CD14-positive monocyte (primary cell): ENCODE data around the gene HLA-DQA1. TPM values are rescaled to one million over a fixed set of nuclear protein-coding genes. Genes with fewer than 3 reads are reported as not detected.

Source experiments
- DNase-seq, 3 donors: peaks; one replicate each; pipeline ENCODE4 v3.0.0-alpha.2; 2011 to 2022
- H2AFZ ChIP-seq: 2 replicates; pipeline ENCODE4 v1.6.0; 2012; ENCODE audit warnings: mild to moderate bottlenecking, low read depth, low read length, inconsistent platforms; ENCODE audit not compliant: insufficient read depth, poor library complexity, severe bottlenecking
- H3K27ac ChIP-seq, 2 donors: 1 replicate in 1 of 2; 2 replicates in 1 of 2; pipeline ENCODE4 v1.5.1; 2012 to 2013; ENCODE audit warnings: low read length in 2 of 2, control low read depth in 1 of 2, inconsistent platforms in 1 of 2, low read depth in 1 of 2, mild to moderate bottlenecking in 1 of 2
- H3K27me3 ChIP-seq, 2 donors: one replicate each; pipeline versions ENCODE4 v1.6.0 to v1.6.1; 2011 to 2013; ENCODE audit warnings: low read length in 2 of 2; ENCODE audit not compliant: control insufficient read depth in 2 of 2, insufficient read depth in 2 of 2
- H3K36me3 ChIP-seq, 2 donors: replicated peaks in 1 of 2; 1 replicate in 1 of 2; 2 replicates in 1 of 2; pipeline versions ENCODE4 v1.5.1 to v1.6.1; 2012 to 2013; ENCODE audit warnings: low read length in 2 of 2, control low read depth in 1 of 2, inconsistent platforms in 1 of 2, mild to moderate bottlenecking in 1 of 2; ENCODE audit not compliant: insufficient read depth in 2 of 2, control insufficient read depth in 1 of 2
- H3K4me1 ChIP-seq, 2 donors: 1 replicate in 1 of 2; 2 replicates in 1 of 2; pipeline versions ENCODE4 v1.5.1 to v1.6.1; 2012 to 2013; ENCODE audit warnings: low read length in 2 of 2, control low read depth in 1 of 2, inconsistent platforms in 1 of 2, mild to moderate bottlenecking in 1 of 2, moderate library complexity in 1 of 2; ENCODE audit not compliant: insufficient read depth in 2 of 2, control insufficient read depth in 1 of 2
- H3K4me2 ChIP-seq: replicated peaks from 2 replicates; pipeline ENCODE3; 2012; ENCODE audit warnings: low read length, moderate library complexity, mild to moderate bottlenecking; ENCODE audit not compliant: poor library complexity, severe bottlenecking; ENCODE audit errors: extremely low read depth
- H3K4me3 ChIP-seq, 3 experiments: fragments of 200-600 bp in 1 of 3; sonication (generic) in 1 of 3; replicated peaks in 1 of 3; 1 replicate in 2 of 3; 2 replicates in 1 of 3; pipeline ENCODE4 v1.5.1; 2011 to 2013; ENCODE audit warnings: low read length in 3 of 3, mild to moderate bottlenecking in 3 of 3, control low read depth in 2 of 3, low read depth in 2 of 3, inconsistent platforms in 1 of 3, moderate library complexity in 1 of 3
- H3K79me2 ChIP-seq: 2 replicates; pipeline ENCODE4 v1.6.0; 2012; ENCODE audit warnings: mild to moderate bottlenecking, control low read depth, inconsistent platforms, low read length, moderate library complexity; ENCODE audit not compliant: insufficient read depth
- H3K9ac ChIP-seq: 2 replicates; pipeline ENCODE4 v1.6.0; 2017; ENCODE audit warnings: low read length, mild to moderate bottlenecking; ENCODE audit not compliant: insufficient read depth, poor library complexity, severe bottlenecking
- H3K9me3 ChIP-seq, 2 donors: replicated peaks in 1 of 2; 1 replicate in 1 of 2; 2 replicates in 1 of 2; pipeline versions ENCODE4 v1.5.1 to v1.6.1; 2012 to 2013; ENCODE audit warnings: low read length in 2 of 2, control low read depth in 1 of 2; ENCODE audit not compliant: control insufficient read depth in 1 of 2, insufficient read depth in 1 of 2
- H4K20me1 ChIP-seq: 2 replicates; pipeline ENCODE4 v1.6.0; 2012; ENCODE audit warnings: mild to moderate bottlenecking, low read length, control low read depth, moderate library complexity; ENCODE audit not compliant: insufficient read depth
- H3K27ac Mint-ChIP-seq, 7 donors: one replicate each; pipeline ENCODE4 v1.8.0; 2020; ENCODE audit warnings: mild to moderate bottlenecking in 7 of 7, mixed read lengths in 7 of 7, moderate library complexity in 6 of 7, inconsistent platforms in 2 of 7
- H3K27me3 Mint-ChIP-seq, 3 donors: one replicate each; pipeline ENCODE4 v1.8.0; 2021 to 2022; ENCODE audit warnings: low read depth in 3 of 3, mild to moderate bottlenecking in 3 of 3, mixed read lengths in 3 of 3, moderate library complexity in 3 of 3, inconsistent platforms in 1 of 3
- H3K36me3 Mint-ChIP-seq, 2 donors: one replicate each; pipeline ENCODE4 v1.8.0; 2020; ENCODE audit warnings: mixed read lengths in 2 of 2, inconsistent platforms in 1 of 2, mild to moderate bottlenecking in 1 of 2
- H3K4me1 Mint-ChIP-seq: one replicate; pipeline ENCODE4 v1.8.0; 2020; ENCODE audit warnings: mild to moderate bottlenecking, mixed read lengths
- H3K4me3 Mint-ChIP-seq, 2 donors: one replicate each; pipeline ENCODE4 v1.8.0; 2020; ENCODE audit warnings: mild to moderate bottlenecking in 2 of 2, mixed read lengths in 2 of 2, moderate library complexity in 1 of 2
- H3K9me3 Mint-ChIP-seq, 7 donors: one replicate each; pipeline ENCODE4 v1.8.0; 2020 to 2022; ENCODE audit warnings: mixed read lengths in 7 of 7, mild to moderate bottlenecking in 6 of 7, moderate library complexity in 6 of 7, inconsistent platforms in 2 of 7
- CTCF ChIP-seq: fragments of 200-600 bp; IDR thresholded peaks from one replicate; pipeline ENCODE4 v1.8.0; 2022; ENCODE audit warnings: antibody characterized with exemption, mild to moderate bottlenecking
- WGBS: methylation state at CpG from one replicate; pipeline ENCODE4 v1.1.5; 2013; ENCODE audit warnings: missing lambda C conversion rate; ENCODE audit not compliant: insufficient coverage; 5-methylcytosine and 5-hydroxymethylcytosine counted together
- intact Hi-C, 2 donors: fragments of 100-400 bp; cut with micrococcal nuclease; formaldehyde crosslinking; loops; one replicate each; pipeline versions ENCODE4 v1.15.0 to v1.15.1; 2023
- polyA plus RNA-seq, 3 donors: library from polyadenylated mRNA; depleted of rRNA in 1 of 3; unstranded in 2 of 3; stranded (reverse) in 1 of 3; fragments of 300-500 nt in 2 of 3; fragments of >200 nt in 1 of 3; fragmentation: Illumina TruSeq in 2 of 3; gene quantifications; 1 replicate in 2 of 3; 2 replicates in 1 of 3; pipeline ENCODE4 v1.2.3, GENCODE V29; 2012 to 2021

The HLA-DQA1 gene
- polyA plus RNA-seq, 3 donors: 98.1 to 191 (median 117) TPM

DNA sequence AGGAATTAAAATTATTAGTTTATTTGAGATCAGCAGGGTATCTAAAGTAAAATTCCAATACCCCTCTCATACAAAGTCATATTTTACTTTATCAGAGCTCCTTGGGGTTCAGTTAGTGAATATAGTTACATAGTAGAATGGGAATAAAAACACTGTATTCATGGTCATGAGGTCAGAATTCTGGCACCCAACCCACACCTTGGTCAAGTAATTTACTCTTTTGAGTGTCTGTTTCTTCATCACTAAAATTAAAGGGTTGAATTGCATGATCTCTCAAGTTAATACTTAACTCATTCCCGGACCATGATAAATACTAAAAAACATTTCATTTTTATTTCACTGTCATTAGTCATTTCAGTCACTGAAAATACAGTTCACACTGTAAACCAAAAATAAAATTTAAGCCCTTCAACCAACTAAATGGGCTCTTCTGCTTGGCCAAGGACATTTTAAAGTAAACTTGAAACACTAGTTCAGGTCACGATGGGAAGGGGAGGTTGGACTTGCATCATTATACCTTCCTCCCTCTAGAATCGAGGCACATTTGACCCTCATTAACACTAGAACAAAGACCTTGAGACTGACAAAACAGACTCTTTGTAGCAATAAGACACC lies 26.4 kb upstream of the HLA-DQA1 start:
- Histone ChIP-seq H3K4me2 (no peak overlapping the region), H3K9me3 (no peaks in the 10 kb centered on the region), H3K4me1 (peaks cover 17 to 20% of the 10 kb centered on the region in 2 donors), H3K79me2 (no peaks in the 10 kb centered on the region), H2AFZ (no peak overlapping the region), H3K4me3 (no peak overlapping the region), H3K27ac (peak overlapping the region in 1 of 2 donors; percentile 98), H4K20me1 (no peaks in the 10 kb centered on the region), H3K36me3 (no peaks in the 10 kb centered on the region), H3K27me3 (no peaks in the 10 kb centered on the region), H3K9ac (peak overlapping the region; percentile 61)
- Mint-ChIP-seq H3K4me1 (peaks cover 24% of the 10 kb centered on the region), H3K4me3 (no peak overlapping the region), H3K9me3 (no peaks in the 10 kb centered on the region), H3K27ac (peak overlapping the region in 1 of 7 donors; percentile 50), H3K36me3 (peaks cover 0 to 7% of the 10 kb centered on the region in 2 donors), H3K27me3 (peaks cover 0 to 1% (median 0%) of the 10 kb centered on the region in 3 donors)
- intact Hi-C loops: no loop called here
- DNase-seq: no peak
- no CpG with 5 or more reads among the region's 3 CpGs for WGBS
- no peak for TF ChIP-seq CTCF

DNA sequence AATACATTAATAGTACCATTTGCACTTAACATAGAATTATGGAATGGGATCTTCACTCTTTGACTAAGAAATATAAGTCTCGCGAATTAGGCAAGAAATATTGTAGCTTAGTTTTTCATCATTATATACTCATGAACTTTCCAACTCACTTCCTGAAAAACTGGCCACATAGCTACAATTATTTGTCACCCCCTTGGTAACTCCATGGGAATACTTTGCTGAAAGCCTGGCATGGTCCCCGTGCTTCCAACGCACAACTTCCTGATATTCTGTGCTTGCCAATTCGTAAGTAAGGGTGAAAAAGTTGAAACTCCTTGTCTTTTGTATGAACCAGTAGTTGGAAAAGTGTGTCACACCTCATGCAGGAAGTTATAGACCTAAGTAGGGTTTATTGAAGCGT lies 23.7 kb upstream of the HLA-DQA1 start:
- H3K9me3 ChIP-seq: peaks cover 0 to 6% of the 10 kb centered on the region in 2 donors
- Mint-ChIP-seq H3K36me3 (peaks cover 0 to 8% of the 10 kb centered on the region in 2 donors), H3K4me3 (no peak overlapping the region), H3K9me3 (peaks cover 0 to 8% (median 3%) of the 10 kb centered on the region in 7 donors), H3K27ac (peak overlapping the region in 2 of 7 donors; percentile 41 to 66), H3K4me1 (peaks cover 18% of the 10 kb centered on the region), H3K27me3 (peaks cover 0 to 1% (median 0%) of the 10 kb centered on the region in 3 donors)
- H3K4me2 ChIP-seq: no peak overlapping the region
- no peaks in the 10 kb centered on the region for H4K20me1 ChIP-seq
- peaks cover 6 to 11% of the 10 kb centered on the region in 2 donors for H3K4me1 ChIP-seq
- H3K79me2 ChIP-seq: no peaks in the 10 kb centered on the region
- H3K27ac ChIP-seq: no peak overlapping the region
- intact Hi-C loops: no loop called here
- no peaks in the 10 kb centered on the region for H3K27me3 ChIP-seq
- whole genome bisulfite sequencing: no CpG with 5 or more reads among the region's 6 CpGs
- DNase-seq: peak in 1 of 3 donors; percentile 53
- no peak overlapping the region for H3K9ac ChIP-seq
- no peak for TF ChIP-seq CTCF
- H2AFZ ChIP-seq: no peak overlapping the region
- H3K4me3 ChIP-seq: no peak overlapping the region
- H3K36me3 ChIP-seq: no peaks in the 10 kb centered on the region
